Upper lobe of right lung (tissue), 1 donor: ENCODE measurements around the gene DLG2. TPM values are rescaled to one million over a fixed set of nuclear protein-coding genes. Genes with fewer than 3 reads are reported as not detected.

ENCODE experiments used
- ATAC-seq: fragments of 200-7000 bp; cut with Tn5 transposase; one replicate; pipeline ENCODE4 v1.9.1; 2020; ENCODE audit warnings: mild to moderate bottlenecking, moderate library complexity
- DNase-seq: peaks from one replicate; pipeline ENCODE4 v3.0.0-alpha.2; 2020
- H3K27ac ChIP-seq: fragments of 200-600 bp; one replicate; pipeline ENCODE4 v1.8.0; 2022
- H3K27me3 ChIP-seq: fragments of 200-600 bp; one replicate; pipeline ENCODE4 v1.8.0; 2022; ENCODE audit warnings: mild to moderate bottlenecking
- H3K36me3 ChIP-seq: fragments of 200-600 bp; one replicate; pipeline ENCODE4 v1.8.0; 2022
- H3K4me1 ChIP-seq: fragments of 200-600 bp; one replicate; pipeline ENCODE4 v1.8.0; 2022
- H3K4me3 ChIP-seq: fragments of 200-600 bp; one replicate; pipeline ENCODE4 v1.8.0; 2022; ENCODE audit warnings: mild to moderate bottlenecking
- H3K9me3 ChIP-seq: fragments of 200-600 bp; one replicate; pipeline ENCODE4 v1.8.0; 2022
- CTCF ChIP-seq: fragments of 200-600 bp; IDR thresholded peaks from one replicate; pipeline ENCODE4 v1.8.0; 2022; ENCODE audit warnings: antibody characterized with exemption
- intact Hi-C: fragments of 100-400 bp; cut with DNase I; formaldehyde crosslinking; loops from one replicate; pipeline ENCODE4 v1.11.0; 2022
- total RNA-seq: library from RNA; stranded (reverse); fragmentation: NEBNext Ultra II Directional; extraction: Animal tissue kit (Norgen Biotek cat#: 25700); gene quantifications from one replicate; pipeline ENCODE4 v1.2.1, GENCODE V29; 2021
- donor health status: DM: no; HTN: yes; CAD: no; lungs with severe emphysema.

DLG2 gene
- total RNA-seq, 1 donor from 2014 or later, result 9.7 TPM

- TF ChIP-seq CTCF, result no peak
- no peak overlapping the region for H3K4me3 ChIP-seq
- H3K27ac ChIP-seq, result no peak overlapping the region
- no peaks in the 10 kb centered on the region for H3K9me3 ChIP-seq
- intact Hi-C loops, result no loop called here
- no peaks in the 10 kb centered on the region for H3K36me3 ChIP-seq
- ATAC-seq, result no peak
- no peaks in the 10 kb centered on the region for H3K27me3 ChIP-seq
- DNase-seq, result no peak
- H3K4me1 ChIP-seq, result no peaks in the 10 kb centered on the region
These were observed 1929.6 kb downstream of the DLG2 start for GRCh38 chr11:83697518-83697917.

- ATAC-seq, result no peak
- no peak overlapping the region for H3K27ac ChIP-seq
- H3K4me1 ChIP-seq, result no peaks in the 10 kb centered on the region
- H3K4me3 ChIP-seq, result no peak overlapping the region
- H3K27me3 ChIP-seq, result no peaks in the 10 kb centered on the region
- intact Hi-C loops, result no loop called here
- H3K36me3 ChIP-seq, result no peaks in the 10 kb centered on the region
- no peak for DNase-seq
- H3K9me3 ChIP-seq, result no peaks in the 10 kb centered on the region
- TF ChIP-seq CTCF, result no peak
These were observed 1932.1 kb downstream of the DLG2 start for GRCh38 chr11:83695046-83695445.

- Histone ChIP-seq H3K27me3 (no peaks in the 10 kb centered on the region), H3K36me3 (no peaks in the 10 kb centered on the region), H3K27ac (no peak overlapping the region), H3K4me1 (no peaks in the 10 kb centered on the region), H3K9me3 (no peaks in the 10 kb centered on the region), H3K4me3 (no peak overlapping the region)
- DNase-seq (no peak), ATAC-seq (no peak)
- no peak for TF ChIP-seq CTCF
- intact Hi-C loops, result no loop called here
These were observed 1932.8 kb downstream of the DLG2 start for GRCh38 chr11:83694191-83694910.

- H3K27ac ChIP-seq, result no peak overlapping the region
- H3K4me1 ChIP-seq, result no peaks in the 10 kb centered on the region
- intact Hi-C loops, result no loop called here
- H3K9me3 ChIP-seq, result no peaks in the 10 kb centered on the region
- no peaks in the 10 kb centered on the region for H3K27me3 ChIP-seq
- H3K4me3 ChIP-seq, result no peak overlapping the region
- TF ChIP-seq CTCF, result no peak
- no peaks in the 10 kb centered on the region for H3K36me3 ChIP-seq
- ATAC-seq (no peak), DNase-seq (no peak)
These were observed 1933.7 kb downstream of the DLG2 start for GRCh38 chr11:83693306-83693992.

GRCh38 chr11:83692675-83693074 is 1934.5 kb downstream of the DLG2 start:
- no peaks in the 10 kb centered on the region for H3K4me1 ChIP-seq
- ATAC-seq (no peak), DNase-seq (no peak)
- no peaks in the 10 kb centered on the region for H3K36me3 ChIP-seq
- no peaks in the 10 kb centered on the region for H3K27me3 ChIP-seq
- H3K27ac ChIP-seq, result no peak overlapping the region
- H3K4me3 ChIP-seq, result no peak overlapping the region
- intact Hi-C loops, result no loop called here
- no peaks in the 10 kb centered on the region for H3K9me3 ChIP-seq
- TF ChIP-seq CTCF, result no peak
